GM12875 (cell line): Measurements from ENCODE around the gene SUSD6.

ENCODE experiments used
- H3K4me3 ChIP-seq: one replicate; pipeline ENCODE4 v1.5.1; 2011; ENCODE audit warnings: low read depth, low read length, control low read depth
- TF ChIP-seq, protein P1 (sequence below): IDR thresholded peaks from 2 replicates; pipeline ENCODE4 v1.5.1; 2011; ENCODE audit warnings: low read depth, mild to moderate bottlenecking, control low read depth, inconsistent platforms, low read length, moderate library complexity, borderline replicate concordance; ENCODE audit not compliant: insufficient read depth

Gene SUSD6

GRCh38 chr14:69708049-69708448, 96.7 kb downstream of the SUSD6 start:
- TF ChIP-seq, protein P1, sequence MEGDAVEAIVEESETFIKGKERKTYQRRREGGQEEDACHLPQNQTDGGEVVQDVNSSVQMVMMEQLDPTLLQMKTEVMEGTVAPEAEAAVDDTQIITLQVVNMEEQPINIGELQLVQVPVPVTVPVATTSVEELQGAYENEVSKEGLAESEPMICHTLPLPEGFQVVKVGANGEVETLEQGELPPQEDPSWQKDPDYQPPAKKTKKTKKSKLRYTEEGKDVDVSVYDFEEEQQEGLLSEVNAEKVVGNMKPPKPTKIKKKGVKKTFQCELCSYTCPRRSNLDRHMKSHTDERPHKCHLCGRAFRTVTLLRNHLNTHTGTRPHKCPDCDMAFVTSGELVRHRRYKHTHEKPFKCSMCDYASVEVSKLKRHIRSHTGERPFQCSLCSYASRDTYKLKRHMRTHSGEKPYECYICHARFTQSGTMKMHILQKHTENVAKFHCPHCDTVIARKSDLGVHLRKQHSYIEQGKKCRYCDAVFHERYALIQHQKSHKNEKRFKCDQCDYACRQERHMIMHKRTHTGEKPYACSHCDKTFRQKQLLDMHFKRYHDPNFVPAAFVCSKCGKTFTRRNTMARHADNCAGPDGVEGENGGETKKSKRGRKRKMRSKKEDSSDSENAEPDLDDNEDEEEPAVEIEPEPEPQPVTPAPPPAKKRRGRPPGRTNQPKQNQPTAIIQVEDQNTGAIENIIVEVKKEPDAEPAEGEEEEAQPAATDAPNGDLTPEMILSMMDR: no peak
- H3K4me3 ChIP-seq: no peak overlapping the region

DNA sequence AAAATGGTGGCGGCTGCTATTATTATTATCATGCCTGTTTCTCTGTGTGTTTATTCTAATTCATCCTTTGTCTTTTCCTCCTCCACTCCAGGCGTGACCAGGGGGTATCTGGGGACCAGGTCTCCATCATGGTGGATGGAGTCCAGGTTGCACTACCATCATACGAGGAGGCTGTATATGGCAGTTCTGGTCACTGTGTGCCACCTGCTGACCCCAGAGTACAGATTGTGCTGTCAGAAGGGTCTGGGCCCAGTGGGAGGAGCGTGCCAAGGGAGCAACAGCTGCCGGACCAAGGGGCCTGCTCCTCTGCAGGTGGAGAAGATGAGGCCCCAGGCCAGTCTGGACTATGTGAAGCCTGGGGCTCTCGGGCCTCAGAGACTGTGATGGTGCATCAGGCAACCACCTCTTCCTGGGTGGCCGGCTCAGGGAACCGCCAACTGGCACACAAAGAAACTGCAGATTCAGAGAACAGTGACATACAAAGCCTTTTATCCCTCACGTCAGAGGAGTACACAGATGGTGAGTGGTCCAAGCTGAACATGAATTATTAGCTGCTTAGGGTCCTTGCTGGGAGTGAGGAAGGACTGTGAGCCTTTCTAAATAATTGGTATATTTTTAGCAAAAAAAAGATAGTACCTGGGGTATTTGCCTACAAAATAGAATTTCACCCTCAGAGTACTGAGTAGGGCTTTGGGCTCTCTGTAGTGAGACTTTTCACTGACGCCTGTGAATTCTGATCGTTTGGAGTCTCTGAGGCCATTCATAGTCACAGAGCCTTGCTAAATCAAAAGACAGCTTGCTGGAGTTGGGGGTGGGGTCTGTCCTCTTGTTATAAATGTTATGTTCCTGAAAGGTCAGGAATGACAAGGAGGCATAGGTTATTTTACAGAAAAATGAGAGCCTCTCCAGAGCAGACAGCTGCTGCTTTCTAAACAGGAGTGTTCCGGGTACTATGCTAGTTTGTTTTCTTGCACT, 97.5 kb downstream of the SUSD6 start:
- TF ChIP-seq, protein P1: peak; percentile 40
- no peak overlapping the region for H3K4me3 ChIP-seq

DNA sequence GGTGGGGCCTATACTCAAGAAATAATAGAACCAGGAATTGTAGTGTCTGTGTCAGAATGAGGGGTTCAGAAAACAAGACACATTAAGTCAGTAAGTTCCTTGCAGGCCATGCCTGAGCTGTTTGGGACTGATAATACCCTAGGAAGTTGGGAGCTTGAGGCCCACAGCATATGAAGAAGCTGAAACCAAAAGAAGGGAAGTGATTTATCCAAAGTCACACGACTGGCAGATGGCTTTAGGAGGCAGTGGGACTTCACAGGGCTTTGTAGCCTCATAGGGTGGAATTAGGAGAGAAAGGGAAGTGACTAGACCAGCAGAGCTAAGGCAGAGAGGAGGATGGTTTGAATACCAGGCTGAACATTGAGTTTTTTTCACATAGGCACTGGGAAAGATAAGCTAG, 99.0 kb downstream of the SUSD6 start:
- no peak overlapping the region for H3K4me3 ChIP-seq
- TF ChIP-seq, protein P1: no peak

GRCh38 chr14:69711065-69711464, 99.7 kb downstream of the SUSD6 start:
- TF ChIP-seq, protein P1: no peak

GRCh38 chr14:69711477-69711876, 100.1 kb downstream of the SUSD6 start:
- no peak overlapping the region for H3K4me3 ChIP-seq
- TF ChIP-seq, protein P1: no peak

More at GRCh38 chr14:69711065-69711464, 99.7 kb downstream of the SUSD6 start:
- H3K4me3 ChIP-seq: no peak overlapping the region

GRCh38 chr14:69711881-69712560, 100.6 kb downstream of the SUSD6 start:
- no peak overlapping the region for H3K4me3 ChIP-seq
- TF ChIP-seq, protein P1: no peak
